Astrocyte of the spinal cord (primary cell): ENCODE results near the gene NUP85.

Experiments
- DNase-seq: peaks from one replicate; pipeline ENCODE4 v3.0.0; 2011; ENCODE audit warnings: low read depth, low spot score
- H3K4me3 ChIP-seq: 2 replicates; pipeline ENCODE4 v1.5.1; 2011; ENCODE audit warnings: low read depth, mild to moderate bottlenecking, low read length, moderate library complexity
- in situ Hi-C: cut with HindIII; loops from 2 replicates; pipeline ENCODE4 v1.10.0; 2017; ENCODE audit warnings: low sequenced_read_pairs
- TF ChIP-seq, protein P1 (sequence below): IDR thresholded peaks from 2 replicates; pipeline ENCODE4 v1.5.1; 2012; ENCODE audit warnings: low read depth, mild to moderate bottlenecking, low read length, inconsistent platforms

NUP85 gene

GRCh38 chr17:75285123-75285522 is 79.6 kb downstream of the NUP85 start:
- no peak for DNase-seq
- in situ Hi-C loops = no loop called here
- TF ChIP-seq, protein P1, sequence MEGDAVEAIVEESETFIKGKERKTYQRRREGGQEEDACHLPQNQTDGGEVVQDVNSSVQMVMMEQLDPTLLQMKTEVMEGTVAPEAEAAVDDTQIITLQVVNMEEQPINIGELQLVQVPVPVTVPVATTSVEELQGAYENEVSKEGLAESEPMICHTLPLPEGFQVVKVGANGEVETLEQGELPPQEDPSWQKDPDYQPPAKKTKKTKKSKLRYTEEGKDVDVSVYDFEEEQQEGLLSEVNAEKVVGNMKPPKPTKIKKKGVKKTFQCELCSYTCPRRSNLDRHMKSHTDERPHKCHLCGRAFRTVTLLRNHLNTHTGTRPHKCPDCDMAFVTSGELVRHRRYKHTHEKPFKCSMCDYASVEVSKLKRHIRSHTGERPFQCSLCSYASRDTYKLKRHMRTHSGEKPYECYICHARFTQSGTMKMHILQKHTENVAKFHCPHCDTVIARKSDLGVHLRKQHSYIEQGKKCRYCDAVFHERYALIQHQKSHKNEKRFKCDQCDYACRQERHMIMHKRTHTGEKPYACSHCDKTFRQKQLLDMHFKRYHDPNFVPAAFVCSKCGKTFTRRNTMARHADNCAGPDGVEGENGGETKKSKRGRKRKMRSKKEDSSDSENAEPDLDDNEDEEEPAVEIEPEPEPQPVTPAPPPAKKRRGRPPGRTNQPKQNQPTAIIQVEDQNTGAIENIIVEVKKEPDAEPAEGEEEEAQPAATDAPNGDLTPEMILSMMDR = no peak
- no peak overlapping the region for H3K4me3 ChIP-seq
